GM12872 (cell line): ENCODE measurements around the gene ZBTB7B.

Experiments
- CTCF ChIP-seq: IDR thresholded peaks from 3 replicates; pipeline ENCODE4 v1.5.1; 2011; ENCODE audit warnings: low read depth, mild to moderate bottlenecking, low read length, moderate library complexity; ENCODE audit not compliant: insufficient read depth

ZBTB7B gene

GRCh38 chr1:155019377-155020245, 17.0 kb downstream of the ZBTB7B start:
- no peak for TF ChIP-seq CTCF

GRCh38 chr1:155022136-155022926, 19.7 kb downstream of the ZBTB7B start:
- no peak for TF ChIP-seq CTCF

- TF ChIP-seq CTCF: no peak
These were observed 20.3 kb downstream of the ZBTB7B start for GRCh38 chr1:155022927-155023236.

GRCh38 chr1:155023627-155024026, 21.0 kb downstream of the ZBTB7B start:
- no peak for TF ChIP-seq CTCF

GRCh38 chr1:155024315-155024714, 21.7 kb downstream of the ZBTB7B start:
- TF ChIP-seq CTCF: no peak

- TF ChIP-seq CTCF: no peak
These were observed 23.6 kb downstream of the ZBTB7B start for GRCh38 chr1:155026154-155026553.

- TF ChIP-seq CTCF: no peak
These were observed 24.0 kb downstream of the ZBTB7B start for GRCh38 chr1:155026588-155026987.
